Measurements from ENCODE around the gene MRAP.
"Not testable (repeated sequence)": the region's sequence is repeated elsewhere in the genome, so short reads cannot be mapped to it uniquely, and the experiment has no call there.

MRAP gene

GRCh38 chr21:32300117-32300681, 1.5 kb downstream of the MRAP start:
- DNase-seq, result no peak

GRCh38 chr21:32301596-32301995, 2.9 kb downstream of the MRAP start:
- no peak for DNase-seq

- no peak for DNase-seq
Measured at GRCh38 chr21:32302560-32302959, 3.9 kb downstream of the MRAP start.

- DNase-seq, result no peak
Measured at GRCh38 chr21:32303385-32303784, 4.7 kb downstream of the MRAP start.

- no peak for DNase-seq
Measured at GRCh38 chr21:32304998-32305397, 6.3 kb downstream of the MRAP start.

- no peak for DNase-seq
Measured at GRCh38 chr21:32306021-32306780, 7.5 kb downstream of the MRAP start.

- DNase-seq, result no peak
Measured at GRCh38 chr21:32307706-32308105, 9.1 kb downstream of the MRAP start.

- DNase-seq, result no peak
Measured at GRCh38 chr21:32308696-32309095, 10.0 kb downstream of the MRAP start.

GRCh38 chr21:32309906-32310460, 11.3 kb downstream of the MRAP start:
- no peak for DNase-seq

GRCh38 chr21:32310976-32311375, 12.3 kb downstream of the MRAP start:
- not testable (repeated sequence) for DNase-seq

GRCh38 chr21:32311621-32312020, 13.0 kb downstream of the MRAP start:
- no peak for DNase-seq

- no peak for DNase-seq
Measured at GRCh38 chr21:32312326-32312725, 13.7 kb downstream of the MRAP start.

- no peak for DNase-seq
Measured at GRCh38 chr21:32312976-32313375, 14.3 kb downstream of the MRAP start.

- DNase-seq, result no peak
Measured at GRCh38 chr21:32314806-32315205, 16.2 kb downstream of the MRAP start.

GRCh38 chr21:32315511-32316281, 17.0 kb downstream of the MRAP start:
- DNase-seq, result no peak

GRCh38 chr21:32316361-32317215, 17.9 kb downstream of the MRAP start:
- no peak for DNase-seq

- DNase-seq, result no peak
Measured at GRCh38 chr21:32317726-32318125, 19.1 kb downstream of the MRAP start.

- no peak for DNase-seq
Measured at GRCh38 chr21:32319012-32319411, 20.4 kb downstream of the MRAP start.

- DNase-seq, result no peak
Measured at GRCh38 chr21:32320059-32320458, 21.4 kb downstream of the MRAP start.

- DNase-seq, result no peak
Measured at GRCh38 chr21:32320726-32321125, 22.1 kb downstream of the MRAP start.

- no peak for DNase-seq
Measured at GRCh38 chr21:32321480-32321879, 22.8 kb downstream of the MRAP start.

GRCh38 chr21:32322103-32322502, 23.4 kb downstream of the MRAP start:
- no peak for DNase-seq

GRCh38 chr21:32322676-32323075, 24.0 kb downstream of the MRAP start:
- no peak for DNase-seq

All from NCI-H1092 (cell line).